ENCODE measurements around the gene CHST8.

CHST8 gene

GRCh38 chr19:33582914-33583313, 38.8 kb upstream of the CHST8 start:
- DNase-seq (ENCODE audit: low read depth), result no peak
- no peak overlapping the region for H3K4me3 ChIP-seq (ENCODE audit: low read length)
- TF ChIP-seq CTCF (conservative IDR thresholded peaks at IDR 0.05; ENCODE audit: low read length), result no peak

- DNase-seq (ENCODE audit: low read depth), result no peak
- no peak for TF ChIP-seq CTCF (conservative IDR thresholded peaks at IDR 0.05; ENCODE audit: low read length)
- H3K4me3 ChIP-seq (ENCODE audit: low read length), result no peak overlapping the region
Observed at GRCh38 chr19:33587150-33587549, 34.6 kb upstream of the CHST8 start.

GRCh38 chr19:33590224-33590623, 31.5 kb upstream of the CHST8 start:
- TF ChIP-seq CTCF (conservative IDR thresholded peaks at IDR 0.05; ENCODE audit: low read length), result no peak
- no peak overlapping the region for H3K4me3 ChIP-seq (ENCODE audit: low read length)
- DNase-seq (ENCODE audit: low read depth), result no peak

GRCh38 chr19:33595783-33596182, 26.0 kb upstream of the CHST8 start:
- no peak for DNase-seq (ENCODE audit: low read depth)
- TF ChIP-seq CTCF (conservative IDR thresholded peaks at IDR 0.05; ENCODE audit: low read length), result no peak

GRCh38 chr19:33601583-33601982, 20.2 kb upstream of the CHST8 start:
- TF ChIP-seq CTCF (conservative IDR thresholded peaks at IDR 0.05; ENCODE audit: low read length), result no peak
- no peak for DNase-seq (ENCODE audit: low read depth)
- no peak overlapping the region for H3K4me3 ChIP-seq (ENCODE audit: low read length)

More at GRCh38 chr19:33595783-33596182, 26.0 kb upstream of the CHST8 start:
- no peak overlapping the region for H3K4me3 ChIP-seq (ENCODE audit: low read length)

- DNase-seq (ENCODE audit: low read depth), result no peak
Observed at GRCh38 chr19:33602576-33603204, 19.1 kb upstream of the CHST8 start.

More at GRCh38 chr19:33602576-33603204, 19.1 kb upstream of the CHST8 start:
- no peak overlapping the region for H3K4me3 ChIP-seq (ENCODE audit: low read length)
- TF ChIP-seq CTCF (conservative IDR thresholded peaks at IDR 0.05; ENCODE audit: low read length), result no peak
